ENCODE results near the gene KIAA1328.

DNA sequence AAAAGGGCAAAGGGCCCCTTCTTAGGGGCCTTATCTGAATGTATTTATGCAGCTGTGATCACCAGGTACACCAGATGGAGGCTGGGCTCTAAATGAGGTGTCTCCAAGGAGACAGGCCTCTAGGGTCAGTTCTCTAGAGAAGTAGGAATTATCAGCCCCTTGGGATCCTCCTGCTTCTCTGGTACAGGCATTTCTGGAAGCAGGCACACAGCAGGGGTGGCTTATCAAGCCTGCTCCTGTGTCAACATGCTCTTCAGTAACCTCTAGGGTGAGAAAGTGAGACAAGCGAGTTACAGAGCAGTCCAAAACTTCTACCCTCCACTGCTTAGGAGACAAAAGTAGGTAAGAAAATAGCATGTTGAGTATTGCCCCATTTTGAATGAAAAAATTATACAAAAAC, 13.9 kb upstream of the KIAA1328 start:
- no peak for TF ChIP-seq EZH2 (IDR thresholded peaks at IDR 0.05; ENCODE audit: insufficient read depth, poor library complexity, severe bottlenecking)
- no peak for TF ChIP-seq EZH2phosphoT487 (IDR thresholded peaks at IDR 0.05; ENCODE audit: insufficient read depth, low read depth)
